GM18519 (cell line): ENCODE data around the gene CD300LF.

ENCODE experiments used
- ATAC-seq: cut with Tn5 transposase; IDR thresholded peaks from one replicate; pipeline ENCODE4 v1.9.1; 2021; ENCODE audit warnings: mild to moderate bottlenecking, moderate library complexity; ENCODE audit not compliant: unreplicated experiment, low FRiP score

Gene CD300LF

DNA sequence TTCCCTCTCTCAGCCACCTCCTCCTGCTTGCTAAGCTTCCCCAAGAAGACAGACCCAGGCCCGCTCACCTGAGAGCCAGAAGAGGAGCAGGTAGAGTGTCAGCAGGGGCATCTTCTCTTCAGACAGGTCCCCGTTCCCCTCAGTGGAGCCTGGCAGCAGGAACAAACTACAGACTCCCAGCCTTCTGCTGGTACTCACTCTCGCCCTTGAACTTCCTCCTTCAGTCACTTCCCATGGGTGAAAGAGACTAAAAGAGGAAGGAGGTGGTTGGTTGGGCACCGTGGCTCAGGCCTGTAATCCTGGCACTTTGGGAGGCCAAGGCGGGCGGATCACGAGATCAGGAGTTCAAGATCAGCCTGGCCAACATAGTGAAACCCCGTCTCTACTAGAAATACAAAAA, at the start of gene CD300LF:
Gene CD300LF, minus strand, starts transcription at position 168 of the 400 bp plus-strand sequence. Its CDS starts 57 bp downstream, at position 111.
- ATAC-seq: no peak

DNA sequence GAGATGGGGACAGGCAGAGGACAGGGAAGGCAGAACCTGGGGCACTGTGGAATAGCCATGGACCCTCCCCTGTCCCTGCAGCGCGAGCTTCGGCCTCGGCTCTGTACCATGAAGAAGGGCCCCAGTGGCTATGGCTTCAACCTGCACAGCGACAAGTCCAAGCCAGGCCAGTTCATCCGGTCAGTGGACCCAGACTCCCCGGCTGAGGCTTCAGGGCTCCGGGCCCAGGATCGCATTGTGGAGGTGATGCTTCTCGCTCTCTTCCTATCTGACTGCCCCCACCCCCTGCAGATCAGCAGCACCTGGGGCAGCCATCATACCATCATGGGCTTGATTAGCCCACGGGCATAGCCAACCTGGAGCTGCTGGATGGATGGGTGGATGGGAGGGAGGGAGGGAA, 49.2 kb upstream of the CD300LF start:
- no peak for ATAC-seq

DNA sequence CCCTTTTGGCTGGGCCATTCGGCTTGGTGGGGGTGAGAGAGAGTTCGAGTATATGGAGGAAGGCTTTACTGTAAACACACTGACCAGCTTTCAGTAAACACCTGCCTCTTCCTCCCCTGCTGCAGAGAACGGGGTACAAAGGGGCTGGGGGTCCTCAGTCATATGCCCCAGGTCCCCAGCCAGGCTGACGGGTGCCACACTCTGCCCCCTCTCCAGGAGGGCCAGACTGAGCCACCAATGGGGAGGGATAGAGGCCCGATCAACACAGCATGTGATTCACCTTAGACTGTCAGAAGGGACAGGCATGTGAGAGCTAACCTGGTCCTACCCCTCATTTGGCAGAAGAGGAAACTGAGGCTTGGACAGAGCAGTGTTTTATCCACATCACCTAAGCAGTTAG, 48.7 kb upstream of the CD300LF start:
- no peak for ATAC-seq

- no peak for ATAC-seq
Observed at GRCh38 chr17:74760404-74761105, 47.8 kb upstream of the CD300LF start.

- ATAC-seq: no peak
Observed at GRCh38 chr17:74759941-74760340, 47.2 kb upstream of the CD300LF start.

- ATAC-seq: no peak
Observed at GRCh38 chr17:74759243-74759801, 46.6 kb upstream of the CD300LF start.

DNA sequence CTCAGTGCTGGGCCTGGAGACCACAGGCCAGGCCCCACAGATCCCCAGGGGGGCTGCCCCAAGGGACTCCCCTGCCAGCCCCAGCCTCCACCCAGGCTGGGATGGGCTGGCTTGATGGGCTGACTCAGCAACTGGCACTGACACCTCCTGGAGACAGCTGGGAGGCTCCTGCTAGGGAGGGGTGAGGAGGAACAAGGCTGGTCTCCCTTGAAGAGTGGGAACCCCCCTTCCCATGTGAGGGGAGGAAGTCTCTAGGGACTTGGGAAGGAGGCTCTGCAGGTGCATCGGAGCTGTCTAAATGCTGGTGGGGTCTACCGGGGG, 46.1 kb upstream of the CD300LF start:
- no peak for ATAC-seq

DNA sequence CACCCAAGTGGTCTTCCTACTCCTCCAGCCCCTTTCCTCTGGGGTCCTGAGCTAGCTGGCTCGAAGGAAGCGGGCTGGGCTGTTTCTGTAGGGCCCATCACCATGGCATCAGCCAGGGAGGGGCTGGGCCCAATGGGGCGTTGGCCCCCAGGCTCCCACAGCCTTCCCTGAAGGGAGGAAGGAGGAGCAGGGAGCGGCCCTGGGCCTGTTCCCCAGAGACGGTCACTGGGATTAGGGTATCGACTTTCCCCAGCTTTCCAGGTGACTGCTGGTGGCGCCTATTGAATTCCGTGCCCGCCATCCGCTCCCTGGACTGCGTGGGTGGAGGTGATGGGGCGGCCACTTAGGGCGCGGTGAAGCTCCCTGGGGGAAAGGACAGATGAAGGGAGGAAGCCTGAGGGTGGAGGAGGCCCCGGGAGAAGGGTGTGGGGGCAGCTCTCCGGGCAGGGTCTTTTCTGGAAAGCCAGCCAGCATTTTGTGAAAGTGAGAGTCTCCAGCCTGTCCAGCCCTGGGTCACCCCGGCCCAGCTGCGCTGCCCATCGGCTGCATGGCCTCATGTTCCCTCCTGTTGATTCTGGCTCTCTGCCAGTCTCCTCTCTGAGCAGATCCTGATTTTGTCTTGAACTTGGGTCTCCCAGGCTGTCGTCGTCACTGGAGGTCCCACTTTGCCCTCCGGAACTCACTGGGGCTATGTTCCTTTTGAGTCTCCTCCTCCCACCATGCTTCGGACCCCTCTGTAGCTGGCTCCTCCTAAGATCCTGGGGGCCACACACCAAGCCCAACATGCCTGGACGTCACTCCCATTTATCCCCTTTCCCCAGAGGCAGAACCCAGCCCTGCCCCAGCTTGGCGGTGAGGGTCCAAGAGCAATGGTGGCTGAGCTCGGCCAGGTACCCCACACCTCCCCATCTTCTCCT, 45.5 kb upstream of the CD300LF start:
- no peak for ATAC-seq

GRCh38 chr17:74757502-74757901, 44.8 kb upstream of the CD300LF start:
- ATAC-seq: no peak

GRCh38 chr17:74756891-74757290, 44.2 kb upstream of the CD300LF start:
- no peak for ATAC-seq

GRCh38 chr17:74755533-74755932, 42.8 kb upstream of the CD300LF start:
- no peak for ATAC-seq

DNA sequence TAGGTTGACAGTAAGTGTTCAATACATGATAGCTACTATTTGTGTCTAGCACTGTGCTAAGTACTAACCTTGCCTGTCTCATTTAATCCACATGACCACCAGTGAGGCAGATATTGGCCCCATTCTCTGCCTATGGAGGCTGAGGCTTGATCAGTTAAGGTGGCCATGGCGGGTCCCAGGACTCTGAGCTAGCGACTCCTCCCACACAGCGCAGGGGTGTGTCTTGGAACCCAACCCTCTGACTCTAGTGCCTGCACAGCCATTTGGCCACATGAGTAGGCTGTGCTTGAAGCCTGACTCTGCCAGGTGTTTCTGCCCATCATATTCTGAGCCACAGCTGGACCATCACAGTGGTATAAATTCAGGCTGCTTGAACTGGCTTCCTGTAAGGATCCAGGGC, 42.1 kb upstream of the CD300LF start:
- ATAC-seq: no peak

GRCh38 chr17:74752822-74753401, 40.2 kb upstream of the CD300LF start:
- ATAC-seq: no peak

DNA sequence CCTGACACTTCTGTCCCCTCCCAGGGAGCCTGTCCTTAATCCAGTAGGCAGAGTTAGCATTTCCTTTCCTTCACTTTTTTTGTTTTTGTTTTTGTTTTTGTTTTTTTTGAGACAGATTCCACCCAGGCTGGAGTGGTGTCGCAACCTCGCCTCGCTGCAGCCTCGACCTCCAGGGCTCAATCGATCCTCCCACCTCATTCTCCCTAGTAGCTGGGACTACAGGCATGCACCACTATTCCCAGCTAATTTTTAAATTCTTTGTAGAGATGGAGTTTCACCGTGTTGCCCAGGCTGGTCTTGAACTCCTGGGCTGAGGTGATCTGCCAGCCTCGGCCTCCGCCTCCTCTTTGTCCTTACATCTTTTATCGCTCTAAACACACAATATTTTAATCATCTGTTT, 39.7 kb upstream of the CD300LF start:
- ATAC-seq: no peak

DNA sequence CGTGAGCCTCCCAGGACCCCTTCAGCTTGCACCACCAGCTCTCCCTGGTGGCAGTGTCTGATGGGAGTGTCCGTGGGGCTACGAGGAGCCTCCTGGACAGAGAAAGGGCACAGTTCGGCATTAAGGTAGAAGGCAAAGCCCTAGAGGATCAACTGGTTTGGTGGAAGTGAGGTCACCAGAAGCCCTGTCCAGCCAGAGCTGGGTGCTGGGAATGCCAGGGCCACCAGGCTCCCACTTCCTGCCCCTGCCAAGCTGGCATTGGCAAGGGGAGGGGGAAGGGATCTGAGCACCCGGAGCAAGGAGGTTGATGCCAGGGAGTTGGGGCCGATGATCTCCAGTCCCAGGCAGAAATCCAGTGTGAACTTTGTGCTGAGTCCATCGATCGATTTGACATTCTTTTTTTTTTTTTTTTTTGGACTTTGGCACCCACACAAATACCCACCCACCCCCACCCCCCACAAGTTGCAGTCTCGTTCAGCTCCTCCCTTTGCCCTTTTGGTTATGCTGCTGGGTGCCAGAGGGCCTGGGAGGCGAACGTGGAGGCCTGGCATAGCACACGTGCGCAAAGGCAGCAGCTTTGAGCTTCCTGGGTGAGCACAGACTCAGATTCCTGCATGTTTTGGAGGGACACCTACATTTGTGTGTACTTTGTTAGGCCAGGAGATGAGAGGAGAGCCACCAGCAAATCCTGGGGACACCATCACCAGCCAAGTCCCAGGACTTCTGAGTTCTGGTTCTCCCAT, 37.8 kb upstream of the CD300LF start:
- ATAC-seq: no peak

- no peak for ATAC-seq
Observed at GRCh38 chr17:74750039-74750326, 37.3 kb upstream of the CD300LF start.

GRCh38 chr17:74749279-74750038, 36.7 kb upstream of the CD300LF start:
- no peak for ATAC-seq

DNA sequence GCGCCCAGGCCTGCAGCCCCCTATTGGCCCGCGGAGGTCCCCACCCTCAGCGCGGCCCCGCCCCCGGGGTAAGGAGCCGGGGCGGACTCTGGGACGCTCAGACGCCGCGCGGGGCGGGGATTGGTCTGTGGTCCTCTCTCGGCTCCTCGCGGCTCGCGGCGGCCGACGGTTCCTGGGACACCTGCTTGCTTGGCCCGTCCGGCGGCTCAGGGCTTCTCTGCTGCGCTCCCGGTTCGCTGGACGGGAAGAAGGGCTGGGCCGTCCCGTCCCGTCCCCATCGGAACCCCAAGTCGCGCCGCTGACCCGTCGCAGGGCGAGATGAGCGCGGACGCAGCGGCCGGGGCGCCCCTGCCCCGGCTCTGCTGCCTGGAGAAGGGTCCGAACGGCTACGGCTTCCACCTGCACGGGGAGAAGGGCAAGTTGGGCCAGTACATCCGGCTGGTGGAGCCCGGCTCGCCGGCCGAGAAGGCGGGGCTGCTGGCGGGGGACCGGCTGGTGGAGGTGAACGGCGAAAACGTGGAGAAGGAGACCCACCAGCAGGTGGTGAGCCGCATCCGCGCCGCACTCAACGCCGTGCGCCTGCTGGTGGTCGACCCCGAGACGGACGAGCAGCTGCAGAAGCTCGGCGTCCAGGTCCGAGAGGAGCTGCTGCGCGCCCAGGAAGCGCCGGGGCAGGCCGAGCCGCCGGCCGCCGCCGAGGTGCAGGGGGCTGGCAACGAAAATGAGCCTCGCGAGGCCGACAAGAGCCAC, 36.0 kb upstream of the CD300LF start, which contains the start of gene NHERF1:
Gene NHERF1, plus strand, starts transcription at position 100 of the 750 bp plus-strand sequence. Its CDS starts 219 bp downstream, at position 319.
- ATAC-seq: peak; percentile 78

DNA sequence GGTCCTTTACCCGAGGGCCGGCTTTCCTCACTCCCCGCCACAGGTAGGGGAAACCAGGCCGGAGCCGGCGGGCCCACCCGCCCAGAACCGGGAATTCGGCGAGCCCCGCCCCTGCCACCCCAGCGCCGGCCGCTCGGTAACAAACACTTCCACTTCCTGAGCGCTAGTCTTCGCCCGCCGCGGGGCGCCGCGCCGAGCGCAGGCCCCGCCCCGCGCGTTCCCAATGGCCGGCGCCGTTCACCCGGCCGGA, 35.5 kb upstream of the CD300LF start:
- ATAC-seq: no peak
